HG03457 (cell line): ENCODE measurements around the gene TRUB2.
"Not testable (repeated sequence)": the region's sequence is repeated elsewhere in the genome, so short reads cannot be mapped to it uniquely, and the experiment has no call there.

Experiments used
- ATAC-seq: cut with Tn5 transposase; IDR thresholded peaks from one replicate; pipeline ENCODE4 v1.9.1; 2021; ENCODE audit warnings: moderate number of reproducible peaks; ENCODE audit not compliant: unreplicated experiment

TRUB2 gene

GRCh38 chr9:128340691-128341434 lies 18.6 kb upstream of the TRUB2 start:
- ATAC-seq: peak; percentile 21

- ATAC-seq: peak; percentile 56
These were observed 17.8 kb upstream of the TRUB2 start, which contains the start of gene SLC27A4 for GRCh38 chr9:128339761-128340690. Gene SLC27A4 (plus strand): TSS chr9:128340527. CDS start chr9:128343133, 2,606 bp downstream.

- not testable (repeated sequence) for ATAC-seq
These were observed 16.8 kb upstream of the TRUB2 start for GRCh38 chr9:128338852-128339614.

GRCh38 chr9:128337936-128338335 lies 15.7 kb upstream of the TRUB2 start:
- ATAC-seq: no peak

- no peak for ATAC-seq
These were observed 13.7 kb upstream of the TRUB2 start for GRCh38 chr9:128335914-128336313.

- no peak for ATAC-seq
These were observed 12.9 kb upstream of the TRUB2 start for GRCh38 chr9:128335161-128335560.

GRCh38 chr9:128333451-128333869 lies 11.2 kb upstream of the TRUB2 start:
- no peak for ATAC-seq

- no peak for ATAC-seq
These were observed 3.4 kb upstream of the TRUB2 start for GRCh38 chr9:128325629-128326028.

GRCh38 chr9:128324401-128324800 lies 2.2 kb upstream of the TRUB2 start:
- ATAC-seq: no peak

- ATAC-seq: no peak
These were observed 1.5 kb upstream of the TRUB2 start for GRCh38 chr9:128323791-128324190.

GRCh38 chr9:128323212-128323730 lies 1.0 kb upstream of the TRUB2 start:
- ATAC-seq: no peak

- no peak for ATAC-seq
These were observed 306 bp downstream of the TRUB2 start for GRCh38 chr9:128321879-128322403.

- no peak for ATAC-seq
These were observed 904 bp downstream of the TRUB2 start for GRCh38 chr9:128321343-128321742.

- ATAC-seq: no peak
These were observed 4.6 kb downstream of the TRUB2 start for GRCh38 chr9:128317629-128318028.

- no peak for ATAC-seq
These were observed 5.8 kb downstream of the TRUB2 start for GRCh38 chr9:128316421-128316820.

GRCh38 chr9:128314697-128315096 lies 7.5 kb downstream of the TRUB2 start:
- ATAC-seq: no peak

GRCh38 chr9:128310461-128310860 lies 11.8 kb downstream of the TRUB2 start:
- ATAC-seq: no peak

GRCh38 chr9:128309551-128309950 lies 12.7 kb downstream of the TRUB2 start:
- ATAC-seq: no peak

- no peak for ATAC-seq
These were observed 17.3 kb downstream of the TRUB2 start for GRCh38 chr9:128304971-128305288.

- ATAC-seq: no peak
These were observed 17.9 kb downstream of the TRUB2 start for GRCh38 chr9:128304136-128304970.
